Endothelial cell of umbilical vein (primary cell): Measurements from ENCODE around the gene ARF4. TPM values are rescaled to one million over a fixed set of nuclear protein-coding genes. Genes with fewer than 3 reads are reported as not detected.

Experiments
- BruUV-seq: library from RNA; stranded (reverse); fragments of 400-500 nt; replicated peaks from 2 replicates; lab custom pipeline; 2021; lab: Mats Ljungman, UMichigan
- CTCF ChIA-PET: fragments of 300-600, 350-600 bp; sonication (Branson Sonifier 250); formaldehyde crosslinking; loops from one replicate; lab custom pipeline; 2021; ENCODE audit warnings: antibody characterized with exemption, inconsistent platforms; lab: Charles Lee
- POLR2A ChIA-PET: fragments of 300-600, 350-600 bp; sonication (Branson Sonifier 250); formaldehyde crosslinking; loops from one replicate; lab custom pipeline; 2021; ENCODE audit warnings: antibody characterized with exemption, inconsistent platforms; lab: Charles Lee
- DNase-seq: peaks from one replicate; pipeline ENCODE4 v3.0.0-alpha.2; 2011; ENCODE audit warnings: low read depth, low spot score
- FAIRE-seq: peaks from 2 replicates; lab custom pipeline; 2011; peaks lifted over from hg19 to GRCh38; lab: Jason Lieb, UNC
- H2AFZ ChIP-seq: 2 replicates; pipeline ENCODE4 v1.6.0; 2012; ENCODE audit warnings: low read depth, low read length, control low read depth, inconsistent platforms
- H3K27ac ChIP-seq: 2 replicates; pipeline ENCODE4 v1.5.1; 2011; ENCODE audit warnings: low read depth, mild to moderate bottlenecking, control low read depth, low read length, moderate library complexity; ENCODE audit not compliant: insufficient read depth
- H3K27me3 ChIP-seq, 2 experiments: 2 replicates each; pipeline versions ENCODE4 v1.6.0 to v1.6.1; 2011; ENCODE audit warnings: low read length in 2 of 2, mixed read lengths in 1 of 2; ENCODE audit not compliant: control insufficient read depth in 2 of 2, insufficient read depth in 2 of 2
- H3K36me3 ChIP-seq, 2 experiments: 2 replicates in 1 of 2; 3 replicates in 1 of 2; pipeline ENCODE4 v1.5.1; 2011; ENCODE audit warnings: low read length in 2 of 2, mild to moderate bottlenecking in 1 of 2, moderate library complexity in 1 of 2; ENCODE audit not compliant: control insufficient read depth in 2 of 2, insufficient read depth in 2 of 2; ENCODE audit errors: extremely low read depth in 1 of 2
- H3K4me1 ChIP-seq: 3 replicates; pipeline ENCODE4 v1.5.1; 2011; ENCODE audit warnings: mild to moderate bottlenecking, low read length; ENCODE audit not compliant: control insufficient read depth, insufficient read depth; ENCODE audit errors: extremely low read depth
- H3K4me2 ChIP-seq: 2 replicates; pipeline ENCODE4 v1.6.1; 2011; ENCODE audit warnings: low read length, control low read depth, mixed read lengths; ENCODE audit not compliant: insufficient read depth
- H3K4me3 ChIP-seq, 3 experiments: fragments of 200-600 bp in 1 of 3; sonication (generic), shearing (Covaris generic) in 1 of 3; replicated peaks in 1 of 3; 2 replicates each; pipeline ENCODE4 v1.5.1; 2011 to 2016; ENCODE audit warnings: control low read depth in 3 of 3, low read length in 3 of 3, mild to moderate bottlenecking in 2 of 3, inconsistent platforms in 1 of 3, low read depth in 1 of 3, moderate library complexity in 1 of 3; ENCODE audit not compliant: insufficient read depth in 1 of 3
- H3K79me2 ChIP-seq: 2 replicates; pipeline ENCODE4 v1.6.0; 2012; ENCODE audit warnings: low read length, inconsistent platforms; ENCODE audit not compliant: control insufficient read depth, insufficient read depth
- H3K9ac ChIP-seq: replicated peaks from 2 replicates; pipeline ENCODE3; 2011; ENCODE audit warnings: low read length, control low read depth; ENCODE audit not compliant: insufficient read depth; ENCODE audit errors: extremely low read depth
- H3K9me1 ChIP-seq: replicated peaks from 3 replicates; pipeline ENCODE4 v1.6.0; 2011; ENCODE audit warnings: mild to moderate bottlenecking, low read length; ENCODE audit not compliant: control insufficient read depth, insufficient read depth; ENCODE audit errors: extremely low read depth
- H3K9me3 ChIP-seq: replicated peaks from 2 replicates; pipeline ENCODE4 v1.5.1; 2012; ENCODE audit warnings: low read length, inconsistent platforms; ENCODE audit not compliant: control insufficient read depth, insufficient read depth
- H4K20me1 ChIP-seq: replicated peaks from 2 replicates; pipeline ENCODE3; 2011; ENCODE audit warnings: mild to moderate bottlenecking, low read length; ENCODE audit not compliant: control insufficient read depth, insufficient read depth; ENCODE audit errors: extremely low read depth
- CTCF ChIP-seq, 2 donors: IDR thresholded peaks; 1 replicate in 1 of 2; 2 replicates in 1 of 2; pipeline ENCODE4 v1.5.1; 2011; ENCODE audit warnings: low read length in 2 of 2, mild to moderate bottlenecking in 2 of 2, moderate library complexity in 2 of 2, control low read depth in 1 of 2, inconsistent platforms in 1 of 2, low read depth in 1 of 2; ENCODE audit not compliant: insufficient read depth in 1 of 2; ENCODE audit errors: extremely low read depth in 1 of 2
- EZH2 ChIP-seq: IDR thresholded peaks from 2 replicates; pipeline ENCODE4 v1.6.1; 2012; ENCODE audit warnings: borderline replicate concordance, low read depth, mild to moderate bottlenecking, moderate library complexity, low read length, inconsistent platforms; ENCODE audit not compliant: severe bottlenecking
- FOS ChIP-seq: IDR thresholded peaks from 2 replicates; pipeline ENCODE4 v1.6.1; 2011; ENCODE audit warnings: mild to moderate bottlenecking, low read length, moderate library complexity, borderline replicate concordance; ENCODE audit not compliant: insufficient read depth
- GATA2 ChIP-seq: IDR thresholded peaks from 2 replicates; pipeline ENCODE4 v1.7.0; 2011; ENCODE audit warnings: low read depth, mild to moderate bottlenecking, moderate library complexity, mixed read lengths, low read length; ENCODE audit not compliant: insufficient read length, insufficient read depth
- MAX ChIP-seq: IDR thresholded peaks from 2 replicates; pipeline ENCODE4 v1.6.1; 2011; ENCODE audit not compliant: insufficient read depth, insufficient read length
- MYC ChIP-seq: IDR thresholded peaks from one replicate; pipeline ENCODE4 v1.6.1; 2011; ENCODE audit warnings: mild to moderate bottlenecking, low read depth, low read length
- POLR2A ChIP-seq: IDR thresholded peaks from 2 replicates; pipeline ENCODE4 v1.6.1; 2012; ENCODE audit warnings: low read depth, mild to moderate bottlenecking, control low read depth, low read length
- POLR2AphosphoS5 ChIP-seq: IDR thresholded peaks from 2 replicates; pipeline ENCODE4 v1.6.1; 2012; ENCODE audit warnings: low read depth, mild to moderate bottlenecking, control low read depth, low read length, moderate library complexity; ENCODE audit not compliant: insufficient read depth
- dilution Hi-C: fragments of 300-500 bp; cut with MboI; formaldehyde crosslinking; loops from one replicate; pipeline ENCODE4 v1.15.0; 2019; ENCODE audit warnings: low sequenced_read_pairs; ENCODE audit not compliant: extremely low pct_ligation_motif_present
- intact Hi-C: fragments of 100-400 bp; cut with micrococcal nuclease; formaldehyde crosslinking; loops from one replicate; pipeline ENCODE4 v1.10.0; 2022
- polyA plus RNA-seq, 4 experiments: library from polyadenylated mRNA; depleted of rRNA in 3 of 4; stranded (reverse) in 3 of 4; unstranded in 1 of 4; fragments of >200 nt; gene quantifications; 2 replicates each; pipeline versions ENCODE4 v1.2.1 to v1.2.3, GENCODE V29; 2011 to 2012; ENCODE audit warnings: missing spikeins in 1 of 4
- total RNA-seq: library from RNA; stranded (reverse); gene quantifications from 2 replicates; pipeline ENCODE4 v1.2.3, GENCODE V29; 2021

ARF4 gene
- total and polyA plus RNA-seq, 2 donors (not counting 3 experiments of a cell fraction or from before 2014, with no cell fraction given): 239 to 249 TPM

GRCh38 chr3:57594576-57594975 lies 2.6 kb downstream of the ARF4 start:
- H2AFZ ChIP-seq: no peak overlapping the region
- CTCF ChIA-PET: interaction anchor here (1.2 to 1.7 kb wide), 2 partner anchors 36 to 197 kb away, joined by 4 read pairs; no protein-coding TSS in a partner anchor
- peak; percentile 40 for FAIRE-seq
- no peaks in the 10 kb centered on the region for H3K9me3 ChIP-seq
- H3K27me3 ChIP-seq: no peaks in the 10 kb centered on the region
- peak overlapping the region; percentile 97 for H3K27ac ChIP-seq
- dilution Hi-C loops (no loop called here), intact Hi-C loops (no loop called here)
- H3K79me2 ChIP-seq: peaks cover 74% of the 10 kb centered on the region
- H3K4me2 ChIP-seq: peak overlapping the region; percentile 98
- no peaks in the 10 kb centered on the region for H3K9me1 ChIP-seq
- H4K20me1 ChIP-seq: peaks cover 23% of the 10 kb centered on the region
- BruUV-seq: no TSS peak
- TF ChIP-seq POLR2A (no peak), GATA2 (no peak), MYC (no peak), CTCF (IDR thresholded peaks at IDR 0.05; ENCODE audit: extremely low read depth in 1 of 2, insufficient read depth in 1 of 2, low read depth in 1 of 2, low read length in 2 of 2) (no peak), FOS (no peak), MAX (no peak), POLR2AphosphoS5 (no peak), EZH2 (no peak)
- POLR2A ChIA-PET: no interaction called here
- H3K4me1 ChIP-seq: peaks cover 34% of the 10 kb centered on the region
- no peak for DNase-seq
- no peaks in the 10 kb centered on the region for H3K36me3 ChIP-seq
- H3K9ac ChIP-seq: peak overlapping the region; percentile 99
- H3K4me3 ChIP-seq: peak overlapping the region; percentile 82 to 93 (median 86)
